NCI-H524 (cell line): ENCODE measurements around the gene CROT.

Experiments used
- DNase-seq, 2 experiments: peaks; one replicate each; lab custom pipeline; 2025; lab: John Stamatoyannopoulos, UW

Gene CROT

DNA sequence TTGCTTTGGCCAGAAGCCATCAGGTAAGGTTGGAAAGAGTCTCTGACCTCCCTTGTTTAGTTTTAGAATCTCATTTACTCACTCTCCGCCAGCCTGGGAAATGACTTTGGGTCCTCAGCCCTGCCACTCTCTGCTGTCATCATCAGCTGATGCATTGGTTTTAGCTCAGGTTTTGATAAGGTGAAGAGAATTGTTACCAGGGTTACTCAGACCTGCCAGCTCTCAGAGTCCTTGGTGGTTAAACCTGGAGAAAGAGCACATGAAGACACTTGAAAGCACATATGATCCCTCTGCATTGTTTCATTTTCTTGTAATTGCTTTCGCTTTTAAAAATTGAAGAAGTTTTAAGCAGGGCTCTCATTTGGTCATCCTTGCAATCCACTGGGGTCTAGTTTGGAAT lies 4.0 kb upstream of the CROT start:
- DNase-seq, result no peak

DNA sequence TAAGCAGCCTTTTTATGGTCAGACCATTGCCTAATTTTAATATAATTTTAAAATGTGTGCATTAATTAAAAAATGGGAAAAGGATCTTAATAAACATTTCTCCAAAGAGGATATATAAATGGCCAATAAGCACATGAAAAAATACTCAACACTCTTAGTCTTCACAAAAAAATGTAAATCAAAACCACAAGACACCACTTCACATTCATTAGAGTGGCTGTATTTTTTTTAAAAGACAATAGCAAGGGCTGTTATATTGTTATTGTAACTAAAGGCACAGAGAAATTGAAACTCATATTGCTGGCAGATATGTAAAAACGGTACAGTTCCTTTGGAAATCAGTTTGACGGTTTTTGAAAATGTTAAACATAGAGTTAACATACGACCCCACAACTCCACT lies 3.2 kb upstream of the CROT start:
- no peak for DNase-seq

DNA sequence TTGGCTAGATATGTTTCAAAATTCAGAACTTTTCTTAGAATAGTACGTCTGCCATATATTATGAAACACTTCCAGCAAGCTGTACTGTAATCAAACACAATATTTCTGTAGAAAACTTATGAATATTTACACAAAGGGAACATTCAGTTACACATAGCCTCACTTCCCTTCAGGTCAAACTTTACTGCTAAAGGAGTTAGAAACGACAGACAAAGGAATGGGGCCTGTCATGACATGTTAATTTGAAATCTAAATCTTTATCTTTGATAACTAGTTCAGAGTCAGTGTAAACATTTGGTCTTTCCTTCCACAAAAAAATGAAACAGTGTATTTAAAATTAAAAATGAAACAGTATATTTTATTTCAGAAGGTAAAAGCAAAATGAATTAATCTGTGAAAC lies 1.0 kb upstream of the CROT start:
- no peak for DNase-seq

DNA sequence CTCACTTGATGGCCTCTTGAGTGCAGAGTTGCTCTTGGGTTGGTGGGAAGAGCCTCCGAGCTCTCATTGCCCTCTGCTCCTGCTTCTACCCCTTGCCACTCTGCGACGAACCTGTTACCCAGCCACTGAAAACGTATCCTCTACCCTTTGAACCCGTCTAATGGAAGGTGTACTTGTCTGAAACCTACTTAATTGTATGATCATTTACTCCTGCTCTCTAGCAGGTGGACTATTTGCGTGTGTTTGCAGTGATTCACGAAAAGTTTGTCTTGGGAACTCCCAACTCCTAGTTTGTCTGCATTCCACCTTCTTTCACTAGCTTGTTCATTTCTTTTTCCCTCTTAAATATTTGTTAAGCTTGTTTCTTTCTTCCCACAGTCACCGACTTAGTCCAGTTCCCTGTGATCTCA lies 503 bp downstream of the CROT start:
- no peak for DNase-seq

DNA sequence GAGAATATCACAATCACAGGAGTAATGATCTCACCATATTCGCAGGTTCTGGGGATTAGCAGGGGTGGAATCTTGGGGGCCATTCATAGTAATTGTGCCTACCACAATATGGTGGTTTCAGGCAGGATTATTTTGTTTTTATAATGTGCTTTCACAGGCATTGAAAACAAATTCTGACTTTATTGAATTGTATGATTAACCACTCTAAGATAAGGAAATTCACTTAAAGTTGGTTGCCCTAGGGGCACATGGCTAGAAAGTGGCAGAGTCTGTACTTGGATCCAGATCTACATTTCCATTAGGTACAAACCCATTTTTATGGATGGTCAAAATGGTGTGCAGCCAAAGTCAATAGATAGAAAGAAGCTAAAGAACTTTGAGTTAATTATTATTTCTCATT lies 1.7 kb downstream of the CROT start:
- DNase-seq, result no peak

DNA sequence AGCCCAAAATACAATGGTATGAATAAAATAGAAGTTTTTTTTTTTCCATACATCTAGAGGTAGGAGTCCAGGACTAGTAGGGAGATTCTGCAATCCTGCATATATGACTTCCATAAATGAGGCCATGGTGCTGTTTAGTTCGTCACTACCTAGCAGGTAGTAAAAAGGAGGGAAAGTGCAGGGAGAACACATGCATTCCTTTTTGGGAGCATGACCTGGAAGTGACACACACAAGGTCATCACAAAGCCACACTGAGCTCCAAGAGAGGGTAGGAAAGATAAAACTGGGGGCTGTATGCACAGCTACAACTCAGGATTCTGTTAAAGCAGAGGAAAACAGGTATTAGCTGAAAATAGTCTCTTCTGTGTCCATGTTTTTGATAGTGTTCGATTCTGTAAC lies 2.2 kb downstream of the CROT start:
- no peak for DNase-seq

DNA sequence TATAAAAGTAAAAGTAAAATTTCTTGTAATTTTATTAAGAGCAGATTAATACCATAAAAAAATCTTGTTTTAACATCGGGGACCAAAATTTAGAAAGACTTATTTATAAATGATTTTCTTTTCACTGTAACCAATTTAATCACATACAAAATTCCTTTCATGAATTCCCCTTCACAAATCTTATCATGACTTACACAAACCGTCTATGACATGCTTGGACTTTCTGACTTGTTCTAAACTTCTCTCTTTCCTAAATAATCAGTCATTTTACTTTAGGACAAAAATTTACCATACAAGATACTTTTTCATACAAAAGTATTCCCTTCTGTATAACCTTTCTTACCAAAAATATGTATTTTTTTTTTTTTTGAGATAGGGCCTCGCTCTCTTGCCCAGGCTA lies 9.3 kb downstream of the CROT start:
- peak in 1 of 2 experiments; percentile 1 for DNase-seq

DNA sequence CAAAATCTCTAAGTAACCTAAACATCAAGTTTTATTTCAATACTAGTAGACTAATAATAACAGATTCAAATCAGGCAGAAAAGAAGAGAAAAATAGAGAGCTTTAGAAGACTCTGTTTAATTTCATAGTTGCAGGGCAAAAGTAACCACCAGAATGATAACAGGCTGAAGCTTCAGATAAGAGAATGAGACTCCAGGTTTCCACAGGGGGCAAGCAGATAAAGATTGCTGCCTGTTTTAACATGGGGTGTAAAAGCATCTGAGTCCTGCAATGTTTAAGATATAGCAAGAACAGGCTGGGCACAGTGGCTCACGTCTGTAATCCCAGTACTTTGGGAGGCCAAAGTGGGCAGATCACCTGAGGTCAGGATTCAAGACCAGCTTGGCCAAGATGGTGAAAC lies 11.0 kb downstream of the CROT start:
- no peak for DNase-seq

DNA sequence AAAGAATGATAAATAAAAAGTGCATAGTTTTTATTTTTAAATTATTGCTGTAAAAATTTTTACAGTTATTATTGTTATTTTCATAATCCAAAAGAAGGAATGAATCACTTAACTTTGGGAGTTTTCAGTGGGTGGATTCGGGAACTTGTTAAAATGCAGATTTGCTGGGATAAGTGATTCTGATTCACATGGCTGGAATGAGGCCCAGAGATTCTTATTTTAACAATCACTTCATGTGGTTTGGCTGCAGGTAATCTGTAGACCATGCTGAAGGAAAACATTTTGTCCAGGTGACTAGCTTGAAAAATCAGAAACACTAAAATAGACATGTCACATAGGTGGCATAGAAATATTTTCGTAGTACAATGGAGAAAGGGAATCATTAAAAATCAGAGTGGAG lies 13.9 kb downstream of the CROT start:
- no peak for DNase-seq

DNA sequence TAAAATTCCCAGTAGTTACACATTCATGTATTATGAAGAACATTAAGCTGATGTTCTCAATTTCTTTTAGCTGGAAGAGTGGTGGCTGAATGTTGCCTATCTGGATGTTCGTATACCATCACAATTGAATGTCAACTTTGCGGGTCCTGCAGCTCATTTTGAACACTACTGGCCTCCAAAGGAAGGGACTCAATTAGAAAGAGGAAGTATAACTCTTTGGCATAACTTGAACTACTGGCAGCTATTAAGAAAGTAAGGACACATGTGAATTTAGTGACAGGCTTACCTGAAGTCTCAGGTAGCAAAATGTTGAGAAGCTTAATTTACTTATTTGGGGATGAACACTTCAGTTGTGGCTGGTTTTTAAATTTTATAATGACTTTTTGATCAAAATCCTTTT lies 15.9 kb downstream of the CROT start:
- DNase-seq, result no peak

DNA sequence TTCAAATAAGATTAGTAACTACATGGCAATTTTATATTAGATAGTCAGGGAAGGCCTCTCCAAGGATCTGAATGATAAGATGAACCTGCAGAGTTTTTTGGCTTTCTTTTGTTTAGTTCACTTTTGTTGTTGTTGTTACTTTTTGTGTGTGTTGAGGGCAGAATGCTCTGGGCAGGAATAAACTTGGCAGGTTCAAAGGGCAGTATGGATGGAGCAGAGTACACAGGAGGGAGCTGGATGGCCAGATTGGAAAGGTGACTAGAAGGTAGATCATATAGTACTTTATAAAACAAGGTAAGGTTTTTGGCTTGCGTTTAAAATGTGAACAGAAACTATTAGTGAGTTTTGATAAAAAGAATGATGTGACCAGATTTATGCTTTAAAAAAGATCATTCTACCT lies 17.9 kb downstream of the CROT start:
- DNase-seq, result no peak

DNA sequence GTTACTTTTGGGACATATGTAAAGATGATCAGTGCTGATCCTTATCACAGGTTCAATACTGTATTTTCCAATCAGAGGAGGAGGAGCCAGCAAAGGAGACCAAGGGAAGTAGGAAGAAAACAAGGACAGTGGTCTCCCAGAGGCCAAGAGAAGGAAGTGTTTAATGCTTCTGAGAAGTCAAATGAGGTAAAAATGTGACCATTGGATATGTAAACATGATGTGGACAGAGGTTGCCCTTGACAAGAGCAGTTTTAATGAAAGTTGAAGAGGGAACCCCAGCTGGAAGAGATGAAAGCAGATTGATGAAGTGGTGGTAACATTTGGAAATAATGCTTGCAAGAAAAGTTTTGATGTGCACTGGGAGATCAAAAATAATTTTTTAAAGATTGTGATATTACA lies 18.8 kb downstream of the CROT start:
- no peak for DNase-seq

DNA sequence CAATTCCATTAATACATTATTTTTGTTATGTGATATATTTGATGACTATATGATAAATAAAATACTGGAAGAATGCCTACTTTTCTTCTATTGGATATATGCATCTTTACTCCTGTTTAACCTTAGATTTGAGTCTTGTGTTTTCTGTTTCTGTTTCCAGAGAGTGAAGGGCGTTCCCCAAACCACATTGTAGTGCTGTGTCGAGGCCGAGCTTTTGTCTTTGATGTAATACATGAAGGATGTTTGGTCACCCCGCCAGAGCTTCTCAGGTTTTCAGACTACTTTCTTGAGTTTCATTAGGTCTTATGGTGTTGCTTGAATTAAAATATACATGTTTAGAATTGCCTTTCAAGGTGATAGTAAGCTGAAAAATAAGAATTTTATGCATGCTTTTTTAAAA lies 23.8 kb downstream of the CROT start:
- DNase-seq, result no peak

DNA sequence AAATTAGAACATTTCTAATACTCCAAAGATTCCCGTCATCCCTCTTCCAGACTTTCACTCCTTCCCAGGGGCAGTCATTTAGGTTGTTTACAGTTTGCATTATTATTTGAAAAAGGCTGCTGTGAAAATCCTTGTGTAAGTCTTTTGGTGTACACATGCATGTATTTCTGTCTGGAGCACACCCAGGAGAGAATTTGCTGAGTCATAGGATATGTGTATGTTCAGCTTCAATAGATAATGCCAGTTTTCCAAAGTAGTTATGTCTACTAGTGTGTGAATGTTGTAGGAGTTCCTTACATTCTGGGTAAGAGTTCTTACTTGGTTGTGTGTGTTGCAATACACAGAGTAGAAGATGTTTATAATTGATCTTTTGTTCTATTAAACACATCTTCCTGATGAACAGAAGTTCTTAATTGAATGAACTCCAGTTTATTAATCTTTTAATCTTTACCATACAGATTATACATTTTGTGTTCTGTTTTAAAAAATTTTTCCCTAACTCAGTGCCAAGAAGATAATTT lies 25.3 kb downstream of the CROT start:
- DNase-seq, result no peak

DNA sequence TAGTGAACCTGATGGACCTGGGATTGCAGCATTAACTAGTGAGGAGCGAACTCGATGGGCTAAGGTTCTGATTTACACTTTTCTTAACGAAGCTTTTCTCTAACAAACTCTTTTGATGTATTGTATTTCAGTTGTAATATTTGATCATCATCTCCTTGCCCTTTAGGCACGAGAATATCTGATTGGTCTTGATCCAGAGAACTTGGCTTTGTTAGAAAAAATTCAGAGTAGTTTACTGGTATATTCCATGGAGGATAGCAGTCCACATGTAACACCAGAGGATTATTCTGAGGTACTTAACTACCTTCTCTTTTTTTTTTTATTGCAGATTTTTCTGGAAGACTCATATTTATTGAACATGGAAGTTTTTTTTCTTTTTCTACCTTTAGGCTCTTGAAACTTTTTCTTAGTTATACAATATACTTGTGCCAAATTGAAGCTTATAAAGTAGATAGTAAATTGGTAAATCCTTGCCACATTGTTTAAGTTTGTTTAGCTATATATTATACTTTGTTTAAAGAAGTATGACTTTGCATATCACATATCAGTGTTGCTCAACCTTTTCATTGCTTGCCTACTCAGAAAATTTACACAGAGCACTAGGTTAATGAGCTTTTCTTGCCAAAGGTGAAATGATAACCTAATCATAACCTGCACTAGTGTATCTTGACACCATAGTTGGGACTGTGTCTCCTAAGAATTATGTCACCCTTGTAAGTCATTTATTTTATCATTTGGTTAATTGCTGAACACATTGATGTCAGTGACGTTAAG lies 30.4 kb downstream of the CROT start:
- DNase-seq, result no peak

DNA sequence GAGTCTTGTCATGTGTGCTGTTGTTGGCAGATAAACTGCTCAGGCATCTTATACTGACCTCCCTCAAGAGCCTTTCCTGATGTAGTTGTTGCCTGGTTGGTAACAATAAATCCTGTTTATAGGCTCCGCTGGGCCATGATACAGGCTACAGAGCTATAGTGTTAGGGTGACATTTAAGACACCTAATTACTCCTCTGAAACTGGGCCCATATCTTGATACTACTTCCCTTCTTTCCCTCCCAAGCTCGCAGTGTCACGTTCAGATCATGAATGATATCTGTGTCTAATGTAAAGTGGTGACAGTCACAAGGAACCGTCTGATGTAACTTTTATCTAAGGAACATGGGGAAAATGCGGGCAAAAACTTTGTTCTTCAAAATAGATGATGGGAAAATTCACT lies 35.4 kb downstream of the CROT start:
- DNase-seq, result no peak

DNA sequence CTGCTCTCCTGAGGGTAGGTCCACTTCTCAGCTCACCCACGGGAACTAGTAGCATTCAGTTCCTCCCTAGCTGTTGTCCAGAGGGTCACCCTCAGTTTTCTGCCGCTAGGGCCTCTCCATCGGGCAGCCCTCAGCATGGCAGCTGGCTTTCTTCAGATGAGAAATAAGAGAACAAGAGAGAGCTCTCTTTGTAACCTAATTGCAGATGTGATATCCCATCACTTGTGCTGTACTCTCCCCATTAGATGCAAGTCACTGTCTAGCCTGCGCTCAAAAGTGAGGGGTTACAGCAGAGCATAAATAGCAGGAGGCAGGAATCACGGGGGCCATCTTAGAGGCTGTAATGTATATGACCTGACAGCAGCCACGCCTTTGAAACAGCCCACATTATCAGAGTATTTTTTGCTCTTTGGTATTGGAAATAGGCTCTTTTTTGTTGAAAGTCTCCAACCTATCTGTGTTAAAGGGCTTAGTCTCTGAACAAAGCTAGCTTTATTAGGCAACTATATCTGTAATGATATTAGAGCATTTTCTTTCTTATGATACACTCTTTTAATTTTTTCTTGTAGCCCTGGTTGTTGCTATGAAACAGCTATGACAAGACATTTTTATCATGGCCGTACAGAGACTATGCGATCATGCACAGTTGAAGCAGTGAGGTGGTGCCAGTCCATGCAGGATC lies 45.7 kb downstream of the CROT start:
- no peak for DNase-seq

DNA sequence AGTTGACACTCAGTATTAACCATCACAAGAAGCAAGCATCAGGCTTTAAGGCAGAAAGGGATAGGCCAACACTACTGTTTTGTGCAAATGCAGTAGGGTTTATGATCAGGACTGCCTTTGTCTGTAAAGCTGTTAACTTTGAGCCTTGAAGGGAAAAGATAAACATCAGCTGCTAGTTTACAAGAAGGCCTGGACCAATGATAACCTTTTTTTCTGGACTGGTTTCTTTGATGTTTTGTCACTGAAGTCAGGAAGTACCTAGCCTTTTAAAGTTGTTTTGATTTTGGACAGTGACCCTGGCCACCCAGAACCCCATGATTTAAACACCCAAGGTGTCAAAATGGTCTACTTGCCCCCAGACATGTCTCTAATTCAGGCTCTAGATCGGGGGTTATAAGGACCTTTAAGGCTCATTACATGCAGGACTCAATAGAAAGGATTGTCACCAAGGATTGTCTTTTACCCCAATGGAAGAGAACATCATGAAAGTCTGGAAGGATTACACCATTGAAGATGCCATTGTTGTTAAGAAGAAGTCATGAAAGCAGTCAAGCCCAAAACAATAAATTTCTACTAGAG lies 50.1 kb downstream of the CROT start:
- no peak for DNase-seq

DNA sequence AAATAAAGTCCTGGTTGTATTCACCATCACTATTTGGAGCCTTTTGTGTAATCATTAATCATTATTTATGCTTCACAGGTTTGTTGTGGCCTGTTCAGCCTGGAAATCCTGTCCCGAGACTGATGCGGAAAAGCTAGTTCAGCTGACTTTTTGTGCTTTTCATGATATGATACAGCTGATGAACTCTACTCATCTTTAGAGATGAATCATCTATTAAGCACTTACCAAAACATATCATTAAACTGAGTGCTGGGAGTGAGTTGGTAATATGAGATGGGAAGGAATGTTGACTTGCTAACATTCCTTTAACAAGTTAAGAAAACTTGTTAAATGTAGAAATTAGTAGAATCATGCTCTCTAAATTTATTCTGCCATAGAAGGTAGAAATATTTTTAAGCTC lies 53.0 kb downstream of the CROT start:
- no peak for DNase-seq

DNA sequence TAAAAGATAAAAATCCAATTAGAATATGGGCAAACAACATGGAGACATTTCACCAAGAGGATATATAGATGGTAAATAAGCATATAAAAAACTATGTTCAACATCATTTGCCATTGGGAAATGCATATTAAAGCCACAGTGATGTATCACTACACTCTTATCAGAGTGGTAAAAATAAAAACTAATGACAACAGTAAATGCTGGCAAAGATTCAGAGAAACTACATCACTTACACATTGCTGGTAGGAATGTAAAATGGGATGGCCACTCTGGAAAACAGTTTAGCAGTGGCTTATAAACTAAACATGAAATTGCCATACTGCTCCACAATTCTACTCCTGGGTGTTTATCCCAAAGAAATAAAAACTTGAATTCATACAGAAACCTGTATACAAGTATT lies 59.2 kb downstream of the CROT start:
- no peak for DNase-seq

DNA sequence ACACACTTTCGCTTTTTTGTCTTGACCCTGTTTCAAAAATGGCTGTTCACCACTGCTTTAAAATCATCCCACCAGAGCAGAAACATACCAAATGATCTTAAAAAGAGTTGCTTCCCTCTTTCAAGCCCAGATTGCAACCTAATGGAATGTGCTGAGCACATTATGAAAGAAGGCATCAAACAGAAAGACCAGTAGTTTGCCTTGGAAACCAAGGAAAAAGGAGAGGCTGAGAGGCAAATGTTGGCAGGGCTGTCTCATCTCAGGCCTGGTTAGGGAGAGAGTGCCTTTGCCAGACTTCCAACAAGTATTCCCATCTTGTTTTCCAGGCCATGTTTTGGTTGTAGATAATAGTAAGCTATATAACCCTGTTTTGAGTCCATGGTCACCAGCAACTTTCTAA lies 65.7 kb downstream of the CROT start:
- DNase-seq, result no peak

DNA sequence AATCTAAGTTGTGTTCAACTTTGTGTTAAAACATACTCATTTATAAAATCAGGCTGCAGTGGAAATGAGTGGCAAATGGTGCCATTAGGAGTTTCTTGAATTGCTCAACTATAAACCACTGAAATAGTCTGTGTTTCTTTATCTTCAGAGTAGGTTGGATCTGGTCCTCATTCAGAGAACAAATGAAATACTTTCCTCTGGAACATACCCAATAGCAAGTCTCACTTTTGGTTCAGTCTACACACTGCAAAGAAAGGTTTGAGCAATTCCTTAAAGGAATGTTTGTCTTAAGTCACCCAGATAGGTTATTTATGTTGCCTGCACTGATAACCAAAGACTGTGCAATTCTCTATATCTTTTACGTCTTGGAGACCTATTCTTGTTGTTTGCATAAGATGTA lies 67.6 kb downstream of the CROT start:
- DNase-seq, result no peak
